ENCODE measurements around the gene TTYH1.

The TTYH1 gene

GRCh38 chr19:54448040-54448773 lies 32.9 kb downstream of the TTYH1 start:
- H3K36me3 ChIP-seq (replicated peaks; ENCODE audit: low read depth, low read length): peaks cover 37% of the 10 kb centered on the region
- no peaks in the 10 kb centered on the region for H3K27me3 ChIP-seq (ENCODE audit: low read depth, low read length)
- H3K79me2 ChIP-seq (ENCODE audit: low read length): peaks cover 63% of the 10 kb centered on the region
- peaks cover 22% of the 10 kb centered on the region for H3K4me1 ChIP-seq (ENCODE audit: low read length)
- peak overlapping the region; percentile 9 for H2AFZ ChIP-seq (ENCODE audit: low read depth, low read length)
- H3K4me3 ChIP-seq (ENCODE audit: low read length): peak overlapping the region; percentile 93
- peaks cover 36% of the 10 kb centered on the region for H4K20me1 ChIP-seq (ENCODE audit: insufficient read depth, low read length)
- peak overlapping the region; percentile 69 for H3K4me2 ChIP-seq (ENCODE audit: low read length)
- H3K9me3 ChIP-seq (ENCODE audit: insufficient read depth, low read length): no peaks in the 10 kb centered on the region
- peak overlapping the region; percentile 95 for H3K9ac ChIP-seq (ENCODE audit: low read length)
- TF ChIP-seq CTCF (IDR thresholded peaks at IDR 0.05; ENCODE audit: low read depth, low read length) (no peak), EZH2phosphoT487 (IDR thresholded peaks at IDR 0.05; ENCODE audit: low read depth) (no peak)
- peak overlapping the region; percentile 82 for H3K27ac ChIP-seq (ENCODE audit: low read length)

GRCh38 chr19:54448774-54449700 lies 33.8 kb downstream of the TTYH1 start, which contains the start of gene LENG8:
Gene LENG8, plus strand, starts transcription at chr19:54449199. Its CDS starts 2,146 bp downstream, at chr19:54451345.
- H3K4me3 ChIP-seq (ENCODE audit: low read length): peak within 1 kb of the TSS; percentile 93
- H3K9me3 ChIP-seq (ENCODE audit: insufficient read depth, low read length): no peaks in the 10 kb centered on the region
- peak within 1 kb of the TSS; percentile 95 for H3K9ac ChIP-seq (ENCODE audit: low read length)
- H3K79me2 ChIP-seq (ENCODE audit: low read length): peaks cover 69% of the 10 kb centered on the region
- H3K4me2 ChIP-seq (ENCODE audit: low read length): peak within 1 kb of the TSS; percentile 88
- peaks cover 43% of the 10 kb centered on the region for H3K36me3 ChIP-seq (replicated peaks; ENCODE audit: low read depth, low read length)
- H3K27me3 ChIP-seq (ENCODE audit: low read depth, low read length): no peaks in the 10 kb centered on the region
- peak within 1 kb of the TSS; percentile 70 for H2AFZ ChIP-seq (ENCODE audit: low read depth, low read length)
- H3K4me1 ChIP-seq (ENCODE audit: low read length): peaks cover 22% of the 10 kb centered on the region
- H4K20me1 ChIP-seq (ENCODE audit: insufficient read depth, low read length): peaks cover 44% of the 10 kb centered on the region
- TF ChIP-seq EZH2phosphoT487 (IDR thresholded peaks at IDR 0.05; ENCODE audit: low read depth) (no peak), CTCF (IDR thresholded peaks at IDR 0.05; ENCODE audit: low read depth, low read length) (no peak)
- peak within 1 kb of the TSS; percentile 82 for H3K27ac ChIP-seq (ENCODE audit: low read length)

- H3K4me2 ChIP-seq (ENCODE audit: low read length): peak overlapping the region; percentile 88
- H3K9me3 ChIP-seq (ENCODE audit: insufficient read depth, low read length): no peaks in the 10 kb centered on the region
- H3K27me3 ChIP-seq (ENCODE audit: low read depth, low read length): no peaks in the 10 kb centered on the region
- H4K20me1 ChIP-seq (ENCODE audit: insufficient read depth, low read length): peaks cover 49% of the 10 kb centered on the region
- H3K9ac ChIP-seq (ENCODE audit: low read length): peak overlapping the region; percentile 95
- peak overlapping the region; percentile 93 for H3K4me3 ChIP-seq (ENCODE audit: low read length)
- H3K27ac ChIP-seq (ENCODE audit: low read length): peak overlapping the region; percentile 82
- H2AFZ ChIP-seq (ENCODE audit: low read depth, low read length): no peak overlapping the region
- H3K36me3 ChIP-seq (replicated peaks; ENCODE audit: low read depth, low read length): peaks cover 49% of the 10 kb centered on the region
- peaks cover 22% of the 10 kb centered on the region for H3K4me1 ChIP-seq (ENCODE audit: low read length)
- TF ChIP-seq EZH2phosphoT487 (IDR thresholded peaks at IDR 0.05; ENCODE audit: low read depth) (no peak), CTCF (IDR thresholded peaks at IDR 0.05; ENCODE audit: low read depth, low read length) (no peak)
- H3K79me2 ChIP-seq (ENCODE audit: low read length): peaks cover 75% of the 10 kb centered on the region
Measured at GRCh38 chr19:54449701-54450069, 34.4 kb downstream of the TTYH1 start.
